ENCODE data around the gene PFN4.

PFN4 gene, protein sequence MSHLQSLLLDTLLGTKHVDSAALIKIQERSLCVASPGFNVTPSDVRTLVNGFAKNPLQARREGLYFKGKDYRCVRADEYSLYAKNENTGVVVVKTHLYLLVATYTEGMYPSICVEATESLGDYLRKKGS

GRCh38 chr2:24123195-24123921 lies at the start of gene PFN4, which contains the start of gene FAM228B:
Gene PFN4, minus strand, starts transcription at chr2:24123334. Its CDS starts 799 bp downstream, at chr2:24122535.
Gene FAM228B, plus strand, starts transcription at chr2:24123469. Its CDS starts 893 bp downstream, at chr2:24124362.
- TF ChIP-seq, protein P1, sequence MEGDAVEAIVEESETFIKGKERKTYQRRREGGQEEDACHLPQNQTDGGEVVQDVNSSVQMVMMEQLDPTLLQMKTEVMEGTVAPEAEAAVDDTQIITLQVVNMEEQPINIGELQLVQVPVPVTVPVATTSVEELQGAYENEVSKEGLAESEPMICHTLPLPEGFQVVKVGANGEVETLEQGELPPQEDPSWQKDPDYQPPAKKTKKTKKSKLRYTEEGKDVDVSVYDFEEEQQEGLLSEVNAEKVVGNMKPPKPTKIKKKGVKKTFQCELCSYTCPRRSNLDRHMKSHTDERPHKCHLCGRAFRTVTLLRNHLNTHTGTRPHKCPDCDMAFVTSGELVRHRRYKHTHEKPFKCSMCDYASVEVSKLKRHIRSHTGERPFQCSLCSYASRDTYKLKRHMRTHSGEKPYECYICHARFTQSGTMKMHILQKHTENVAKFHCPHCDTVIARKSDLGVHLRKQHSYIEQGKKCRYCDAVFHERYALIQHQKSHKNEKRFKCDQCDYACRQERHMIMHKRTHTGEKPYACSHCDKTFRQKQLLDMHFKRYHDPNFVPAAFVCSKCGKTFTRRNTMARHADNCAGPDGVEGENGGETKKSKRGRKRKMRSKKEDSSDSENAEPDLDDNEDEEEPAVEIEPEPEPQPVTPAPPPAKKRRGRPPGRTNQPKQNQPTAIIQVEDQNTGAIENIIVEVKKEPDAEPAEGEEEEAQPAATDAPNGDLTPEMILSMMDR (IDR thresholded peaks at IDR 0.05): no peak
- DNase-seq (ENCODE audit: low spot score): peak; percentile 91
- peak within 1 kb of the TSS; percentile 92 for H3K4me3 ChIP-seq
- H3K27ac ChIP-seq: peak within 1 kb of the TSS; percentile 88 to 98

- no peak overlapping the region for H3K27ac ChIP-seq
- TF ChIP-seq, protein P1 (IDR thresholded peaks at IDR 0.05): no peak
- DNase-seq (ENCODE audit: low spot score): no peak
- no peak overlapping the region for H3K4me3 ChIP-seq
Observed at GRCh38 chr2:24169023-24169422, 45.9 kb upstream of the PFN4 start.

GRCh38 chr2:24164416-24164973 lies 41.4 kb upstream of the PFN4 start:
- Histone ChIP-seq H3K4me3 (no peak overlapping the region), H3K27ac (no peak overlapping the region)
- TF ChIP-seq, protein P1 (IDR thresholded peaks at IDR 0.05): peak; percentile 27
- DNase-seq (ENCODE audit: low spot score): no peak

- DNase-seq (ENCODE audit: low spot score): no peak
- TF ChIP-seq, protein P1 (IDR thresholded peaks at IDR 0.05): no peak
- H3K4me3 ChIP-seq: no peak overlapping the region
- H3K27ac ChIP-seq: no peak overlapping the region
Observed at GRCh38 chr2:24163601-24164000, 40.5 kb upstream of the PFN4 start.

- no peak for DNase-seq (ENCODE audit: low spot score)
- Histone ChIP-seq H3K4me3 (no peak overlapping the region), H3K27ac (no peak overlapping the region)
- TF ChIP-seq, protein P1 (IDR thresholded peaks at IDR 0.05): no peak
Observed at GRCh38 chr2:24163186-24163585, 40.1 kb upstream of the PFN4 start.

DNA sequence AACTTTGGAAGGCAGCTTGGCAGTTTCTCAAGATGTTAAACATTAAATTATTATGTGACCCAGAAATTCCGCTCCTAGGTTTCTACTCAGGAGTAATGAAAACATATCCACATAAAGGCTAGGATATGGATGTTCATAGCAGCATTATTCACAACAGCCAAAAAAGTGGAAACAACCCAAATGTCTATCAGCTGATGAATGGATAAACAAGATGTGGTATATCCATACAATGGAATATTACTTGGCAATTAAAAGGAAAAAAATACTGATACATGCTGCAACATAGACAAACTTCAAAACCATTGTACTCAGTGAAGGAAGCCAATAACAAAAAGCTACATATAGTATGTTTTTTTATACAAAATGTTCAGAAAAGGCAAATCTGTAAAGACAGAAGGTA lies 39.4 kb upstream of the PFN4 start:
- no peak for DNase-seq (ENCODE audit: low spot score)
- Histone ChIP-seq H3K27ac (no peak overlapping the region), H3K4me3 (no peak overlapping the region)
- TF ChIP-seq, protein P1 (IDR thresholded peaks at IDR 0.05): no peak

All from coronary artery (tissue), 2 donors.